Measurements from ENCODE around the gene OOSP3.

- TF ChIP-seq CTCF (conservative IDR thresholded peaks at IDR 0.05; ENCODE audit: low read depth, low read length) (no peak), EZH2 (IDR thresholded peaks at IDR 0.05; ENCODE audit: borderline replicate concordance, low read depth, low read length, poor library complexity, severe bottlenecking) (no peak)
These were observed 29.5 kb upstream of the OOSP3 start for GRCh38 chr11:59849129-59849528.

Measured in A673 (cell line).